LNCAP (cell line): ENCODE results near the gene RPAP2.

Experiments used
- CTCF ChIP-seq: fragments of 450-650 bp; IDR thresholded peaks from 2 replicates; pipeline ENCODE4 v1.5.1; 2017; ENCODE audit warnings: mild to moderate bottlenecking

Gene RPAP2

GRCh38 chr1:92409946-92410549 is 111.2 kb downstream of the RPAP2 start:
- TF ChIP-seq CTCF: no peak

- TF ChIP-seq CTCF: no peak
Measured at GRCh38 chr1:92410706-92411105, 111.8 kb downstream of the RPAP2 start.

GRCh38 chr1:92411511-92411910 is 112.7 kb downstream of the RPAP2 start:
- no peak for TF ChIP-seq CTCF

- no peak for TF ChIP-seq CTCF
Measured at GRCh38 chr1:92419642-92420041, 120.8 kb downstream of the RPAP2 start.

GRCh38 chr1:92424381-92424780 is 125.5 kb downstream of the RPAP2 start:
- no peak for TF ChIP-seq CTCF

GRCh38 chr1:92425617-92426016 is 126.8 kb downstream of the RPAP2 start:
- no peak for TF ChIP-seq CTCF

GRCh38 chr1:92430030-92430429 is 131.2 kb downstream of the RPAP2 start:
- TF ChIP-seq CTCF: no peak

- TF ChIP-seq CTCF: no peak
Measured at GRCh38 chr1:92439291-92439690, 140.4 kb downstream of the RPAP2 start.
